HepG2 (cell line): ENCODE results near the gene PLET1. TPM values are rescaled to one million over a fixed set of nuclear protein-coding genes. Genes with fewer than 3 reads are reported as not detected.
A peak's percentile ranks its signal among the peaks of the same experiment; 100 is the strongest.

Experiments
- CHD2 ChIP-seq: IDR thresholded peaks from 2 replicates; pipeline ENCODE4 v1.6.1; 2011; ENCODE audit warnings: low read depth, low read length, improper control_type of control experiment
- CREM ChIP-seq, 2 experiments: sonication (generic) in 1 of 2; formaldehyde crosslinking in 1 of 2; IDR thresholded peaks; 2 replicates each; pipeline versions ENCODE4 v1.4.0 to v1.6.1; 2016 to 2020; ENCODE audit warnings: antibody characterized with exemption in 1 of 2, mild to moderate bottlenecking in 1 of 2, missing genetic modification reagents in 1 of 2
- ELF4 ChIP-seq: sonication (generic); formaldehyde crosslinking; IDR thresholded peaks from 2 replicates; pipeline ENCODE4 v1.5.0; 2020; ENCODE audit warnings: missing genetic modification reagents, mild to moderate bottlenecking, moderate library complexity, borderline replicate concordance
- HMG20B ChIP-seq: conservative IDR thresholded peaks from 2 replicates; pipeline ENCODE4 v1.6.1; 2016; ENCODE audit warnings: missing genetic modification reagents, missing compliant biosample characterization
- KAT2B ChIP-seq: fragments of 150-350 bp; IDR thresholded peaks from 2 replicates; pipeline ENCODE4 v1.6.1; 2014; ENCODE audit warnings: low read depth, low read length, borderline replicate concordance
- RNF2 ChIP-seq: fragments of 450-650 bp; conservative IDR thresholded peaks from 2 replicates; pipeline ENCODE4 v1.6.1; 2016; ENCODE audit warnings: low read depth
- SNAI1 ChIP-seq: sonication (generic); formaldehyde crosslinking; IDR thresholded peaks from 2 replicates; pipeline ENCODE4 v1.5.0; 2020; ENCODE audit warnings: mild to moderate bottlenecking, missing genetic modification reagents, borderline replicate concordance
- YY1 ChIP-seq: IDR thresholded peaks from 2 replicates; pipeline ENCODE4 v1.6.1; 2011; ENCODE audit warnings: low read length, low read depth, moderate library complexity, mild to moderate bottlenecking; ENCODE audit not compliant: insufficient read depth, insufficient replicate concordance
- ZMYM3 ChIP-seq: sonication (generic); formaldehyde crosslinking; IDR thresholded peaks from 2 replicates; pipeline ENCODE4 v1.5.1; 2020; ENCODE audit warnings: mild to moderate bottlenecking, missing genetic modification reagents
- ZNF33B ChIP-seq: sonication (generic); formaldehyde crosslinking; IDR thresholded peaks from 2 replicates; pipeline ENCODE4 v1.5.1; 2020; ENCODE audit warnings: mild to moderate bottlenecking, missing genetic modification reagents
- polyA plus RNA-seq, 8 experiments: library from polyadenylated mRNA; depleted of rRNA in 3 of 8; stranded (reverse) in 7 of 8; unstranded in 1 of 8; fragments of >200 nt; fragmentation: Illumina TruSeq in 4 of 8; extraction: Trizol in 4 of 8; gene quantifications; 2 replicates each; pipeline versions ENCODE4 v1.2.1 to v1.2.3, GENCODE V29; 2011 to 2016; ENCODE audit warnings: low read depth in 4 of 8, missing spikeins in 1 of 8, mixed read lengths in 1 of 8; ENCODE audit not compliant: insufficient read depth in 1 of 8
- total RNA-seq, 5 experiments: library from RNA; depleted of rRNA; stranded (reverse); fragments of >200 nt; fragmentation: Illumina TruSeq; extraction: Trizol; gene quantifications; 2 replicates each; pipeline ENCODE4 v1.2.3, GENCODE V29; 2016; ENCODE audit warnings: low read depth in 1 of 5
- TF ChIP-seq, protein P1 (sequence below): sonication (generic); formaldehyde crosslinking; IDR thresholded peaks from 2 replicates; pipeline ENCODE4 v1.8.1; 2023; ENCODE audit warnings: mild to moderate bottlenecking, moderate library complexity, missing genetic modification reagents
- TF ChIP-seq, protein P2 (sequence below): sonication (generic); formaldehyde crosslinking; IDR thresholded peaks from 2 replicates; pipeline ENCODE4 v1.5.1; 2020; ENCODE audit warnings: mild to moderate bottlenecking, missing genetic modification reagents, moderate library complexity
- TF ChIP-seq, protein P3 (sequence below): IDR thresholded peaks from 2 replicates; pipeline ENCODE4 v1.6.1; 2018; ENCODE audit warnings: missing genetic modification reagents
- TF ChIP-seq, protein P4 (sequence below): sonication (generic); formaldehyde crosslinking; IDR thresholded peaks from 2 replicates; pipeline ENCODE4 v1.4.0; 2020; ENCODE audit warnings: missing genetic modification reagents, borderline replicate concordance
- TF ChIP-seq, protein P5 (sequence below): sonication (generic); formaldehyde crosslinking; IDR thresholded peaks from 2 replicates; pipeline ENCODE4 v1.4.0; 2020; ENCODE audit warnings: missing genetic modification reagents

Gene PLET1
- total and polyA plus RNA-seq, 2 of the 13 experiments (the other 11 are each of a cell fraction or from before 2014, with no cell fraction given): not detected

DNA sequence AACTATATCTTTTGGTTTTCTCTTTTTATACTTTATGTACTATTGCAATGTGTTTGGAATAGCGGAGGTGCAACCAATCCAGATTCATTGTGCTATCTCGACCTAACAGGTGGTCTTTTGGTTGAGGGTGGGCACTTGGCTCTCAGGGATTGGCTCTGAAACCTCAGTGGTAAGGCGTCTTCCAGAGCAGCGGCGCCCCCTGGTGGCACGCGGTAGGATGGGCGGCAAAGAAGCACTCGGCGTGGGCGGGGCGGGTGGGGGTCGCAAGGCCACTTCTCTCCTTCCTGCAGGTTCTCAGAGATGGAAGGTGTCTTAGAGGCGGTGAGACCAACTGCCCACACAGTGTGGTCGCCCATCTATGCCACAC is 19.2 kb upstream of the PLET1 start (continued):
- TF ChIP-seq, protein P1, sequence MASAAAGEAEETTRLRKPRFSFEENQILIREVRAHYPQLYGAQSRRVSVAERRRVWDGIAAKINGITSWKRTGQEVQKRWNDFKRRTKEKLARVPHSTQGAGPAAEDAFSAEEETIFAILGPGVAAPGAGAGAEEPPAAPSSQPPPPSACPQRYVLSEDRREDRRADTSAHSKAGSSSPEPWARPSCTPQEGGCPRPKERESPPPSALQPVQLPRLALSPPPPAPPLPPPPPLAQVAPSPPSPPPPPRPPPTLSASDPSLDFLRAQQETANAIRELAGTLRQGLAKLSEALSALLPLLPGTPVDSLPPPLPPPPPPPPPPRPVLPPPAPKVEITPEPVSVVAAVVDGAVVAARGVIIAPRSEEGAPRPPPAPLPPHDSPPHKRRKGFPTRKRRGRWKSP (CRISPR knock-in tag): 0 out of 2 replicates have a peak, but pooled peaks have one; percentile 47
- TF ChIP-seq HMG20B (CRISPR knock-in tag): no peak
- TF ChIP-seq YY1: peak; percentile 21
- TF ChIP-seq ZMYM3 (CRISPR knock-in tag): no peak
- TF ChIP-seq ZNF33B (CRISPR knock-in tag): no peak
- TF ChIP-seq ELF4 (CRISPR knock-in tag): no peak
- TF ChIP-seq, protein P2, sequence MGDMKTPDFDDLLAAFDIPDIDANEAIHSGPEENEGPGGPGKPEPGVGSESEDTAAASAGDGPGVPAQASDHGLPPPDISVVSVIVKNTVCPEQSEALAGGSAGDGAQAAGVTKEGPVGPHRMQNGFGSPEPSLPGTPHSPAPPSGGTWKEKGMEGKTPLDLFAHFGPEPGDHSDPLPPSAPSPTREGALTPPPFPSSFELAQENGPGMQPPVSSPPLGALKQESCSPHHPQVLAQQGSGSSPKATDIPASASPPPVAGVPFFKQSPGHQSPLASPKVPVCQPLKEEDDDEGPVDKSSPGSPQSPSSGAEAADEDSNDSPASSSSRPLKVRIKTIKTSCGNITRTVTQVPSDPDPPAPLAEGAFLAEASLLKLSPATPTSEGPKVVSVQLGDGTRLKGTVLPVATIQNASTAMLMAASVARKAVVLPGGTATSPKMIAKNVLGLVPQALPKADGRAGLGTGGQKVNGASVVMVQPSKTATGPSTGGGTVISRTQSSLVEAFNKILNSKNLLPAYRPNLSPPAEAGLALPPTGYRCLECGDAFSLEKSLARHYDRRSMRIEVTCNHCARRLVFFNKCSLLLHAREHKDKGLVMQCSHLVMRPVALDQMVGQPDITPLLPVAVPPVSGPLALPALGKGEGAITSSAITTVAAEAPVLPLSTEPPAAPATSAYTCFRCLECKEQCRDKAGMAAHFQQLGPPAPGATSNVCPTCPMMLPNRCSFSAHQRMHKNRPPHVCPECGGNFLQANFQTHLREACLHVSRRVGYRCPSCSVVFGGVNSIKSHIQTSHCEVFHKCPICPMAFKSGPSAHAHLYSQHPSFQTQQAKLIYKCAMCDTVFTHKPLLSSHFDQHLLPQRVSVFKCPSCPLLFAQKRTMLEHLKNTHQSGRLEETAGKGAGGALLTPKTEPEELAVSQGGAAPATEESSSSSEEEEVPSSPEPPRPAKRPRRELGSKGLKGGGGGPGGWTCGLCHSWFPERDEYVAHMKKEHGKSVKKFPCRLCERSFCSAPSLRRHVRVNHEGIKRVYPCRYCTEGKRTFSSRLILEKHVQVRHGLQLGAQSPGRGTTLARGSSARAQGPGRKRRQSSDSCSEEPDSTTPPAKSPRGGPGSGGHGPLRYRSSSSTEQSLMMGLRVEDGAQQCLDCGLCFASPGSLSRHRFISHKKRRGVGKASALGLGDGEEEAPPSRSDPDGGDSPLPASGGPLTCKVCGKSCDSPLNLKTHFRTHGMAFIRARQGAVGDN (CRISPR knock-in tag): peak; percentile 28; the same call in 1 of the 2 replicates
- no peak for TF ChIP-seq KAT2B
- TF ChIP-seq, protein P3, sequence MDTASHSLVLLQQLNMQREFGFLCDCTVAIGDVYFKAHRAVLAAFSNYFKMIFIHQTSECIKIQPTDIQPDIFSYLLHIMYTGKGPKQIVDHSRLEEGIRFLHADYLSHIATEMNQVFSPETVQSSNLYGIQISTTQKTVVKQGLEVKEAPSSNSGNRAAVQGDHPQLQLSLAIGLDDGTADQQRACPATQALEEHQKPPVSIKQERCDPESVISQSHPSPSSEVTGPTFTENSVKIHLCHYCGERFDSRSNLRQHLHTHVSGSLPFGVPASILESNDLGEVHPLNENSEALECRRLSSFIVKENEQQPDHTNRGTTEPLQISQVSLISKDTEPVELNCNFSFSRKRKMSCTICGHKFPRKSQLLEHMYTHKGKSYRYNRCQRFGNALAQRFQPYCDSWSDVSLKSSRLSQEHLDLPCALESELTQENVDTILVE (CRISPR knock-in tag): no peak
- TF ChIP-seq SNAI1 (CRISPR knock-in tag): no peak
- no peak for TF ChIP-seq CREM (IDR thresholded peaks at IDR 0.05)
- TF ChIP-seq CREM (CRISPR knock-in tag; IDR thresholded peaks at IDR 0.05): no peak
- no peak for TF ChIP-seq RNF2
- no peak for TF ChIP-seq CHD2
- TF ChIP-seq, protein P4, sequence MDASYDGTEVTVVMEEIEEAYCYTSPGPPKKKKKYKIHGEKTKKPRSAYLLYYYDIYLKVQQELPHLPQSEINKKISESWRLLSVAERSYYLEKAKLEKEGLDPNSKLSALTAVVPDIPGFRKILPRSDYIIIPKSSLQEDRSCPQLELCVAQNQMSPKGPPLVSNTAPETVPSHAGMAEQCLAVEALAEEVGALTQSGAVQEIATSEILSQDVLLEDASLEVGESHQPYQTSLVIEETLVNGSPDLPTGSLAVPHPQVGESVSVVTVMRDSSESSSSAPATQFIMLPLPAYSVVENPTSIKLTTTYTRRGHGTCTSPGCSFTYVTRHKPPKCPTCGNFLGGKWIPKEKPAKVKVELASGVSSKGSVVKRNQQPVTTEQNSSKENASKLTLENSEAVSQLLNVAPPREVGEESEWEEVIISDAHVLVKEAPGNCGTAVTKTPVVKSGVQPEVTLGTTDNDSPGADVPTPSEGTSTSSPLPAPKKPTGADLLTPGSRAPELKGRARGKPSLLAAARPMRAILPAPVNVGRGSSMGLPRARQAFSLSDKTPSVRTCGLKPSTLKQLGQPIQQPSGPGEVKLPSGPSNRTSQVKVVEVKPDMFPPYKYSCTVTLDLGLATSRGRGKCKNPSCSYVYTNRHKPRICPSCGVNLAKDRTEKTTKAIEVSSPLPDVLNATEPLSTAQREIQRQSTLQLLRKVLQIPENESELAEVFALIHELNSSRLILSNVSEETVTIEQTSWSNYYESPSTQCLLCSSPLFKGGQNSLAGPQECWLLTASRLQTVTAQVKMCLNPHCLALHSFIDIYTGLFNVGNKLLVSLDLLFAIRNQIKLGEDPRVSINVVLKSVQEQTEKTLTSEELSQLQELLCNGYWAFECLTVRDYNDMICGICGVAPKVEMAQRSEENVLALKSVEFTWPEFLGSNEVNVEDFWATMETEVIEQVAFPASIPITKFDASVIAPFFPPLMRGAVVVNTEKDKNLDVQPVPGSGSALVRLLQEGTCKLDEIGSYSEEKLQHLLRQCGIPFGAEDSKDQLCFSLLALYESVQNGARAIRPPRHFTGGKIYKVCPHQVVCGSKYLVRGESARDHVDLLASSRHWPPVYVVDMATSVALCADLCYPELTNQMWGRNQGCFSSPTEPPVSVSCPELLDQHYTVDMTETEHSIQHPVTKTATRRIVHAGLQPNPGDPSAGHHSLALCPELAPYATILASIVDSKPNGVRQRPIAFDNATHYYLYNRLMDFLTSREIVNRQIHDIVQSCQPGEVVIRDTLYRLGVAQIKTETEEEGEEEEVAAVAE (CRISPR knock-in tag): peak; percentile 36; the same call in 1 of the 2 replicates
- TF ChIP-seq, protein P5, sequence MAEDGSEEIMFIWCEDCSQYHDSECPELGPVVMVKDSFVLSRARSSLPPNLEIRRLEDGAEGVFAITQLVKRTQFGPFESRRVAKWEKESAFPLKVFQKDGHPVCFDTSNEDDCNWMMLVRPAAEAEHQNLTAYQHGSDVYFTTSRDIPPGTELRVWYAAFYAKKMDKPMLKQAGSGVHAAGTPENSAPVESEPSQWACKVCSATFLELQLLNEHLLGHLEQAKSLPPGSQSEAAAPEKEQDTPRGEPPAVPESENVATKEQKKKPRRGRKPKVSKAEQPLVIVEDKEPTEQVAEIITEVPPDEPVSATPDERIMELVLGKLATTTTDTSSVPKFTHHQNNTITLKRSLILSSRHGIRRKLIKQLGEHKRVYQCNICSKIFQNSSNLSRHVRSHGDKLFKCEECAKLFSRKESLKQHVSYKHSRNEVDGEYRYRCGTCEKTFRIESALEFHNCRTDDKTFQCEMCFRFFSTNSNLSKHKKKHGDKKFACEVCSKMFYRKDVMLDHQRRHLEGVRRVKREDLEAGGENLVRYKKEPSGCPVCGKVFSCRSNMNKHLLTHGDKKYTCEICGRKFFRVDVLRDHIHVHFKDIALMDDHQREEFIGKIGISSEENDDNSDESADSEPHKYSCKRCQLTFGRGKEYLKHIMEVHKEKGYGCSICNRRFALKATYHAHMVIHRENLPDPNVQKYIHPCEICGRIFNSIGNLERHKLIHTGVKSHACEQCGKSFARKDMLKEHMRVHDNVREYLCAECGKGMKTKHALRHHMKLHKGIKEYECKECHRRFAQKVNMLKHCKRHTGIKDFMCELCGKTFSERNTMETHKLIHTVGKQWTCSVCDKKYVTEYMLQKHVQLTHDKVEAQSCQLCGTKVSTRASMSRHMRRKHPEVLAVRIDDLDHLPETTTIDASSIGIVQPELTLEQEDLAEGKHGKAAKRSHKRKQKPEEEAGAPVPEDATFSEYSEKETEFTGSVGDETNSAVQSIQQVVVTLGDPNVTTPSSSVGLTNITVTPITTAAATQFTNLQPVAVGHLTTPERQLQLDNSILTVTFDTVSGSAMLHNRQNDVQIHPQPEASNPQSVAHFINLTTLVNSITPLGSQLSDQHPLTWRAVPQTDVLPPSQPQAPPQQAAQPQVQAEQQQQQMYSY (CRISPR knock-in tag): no peak
